Measurements from ENCODE around the gene ROR2.

ROR2 gene

GRCh38 chr9:91720313-91720712 lies 229.7 kb downstream of the ROR2 start:
- ATAC-seq: no peak
- TF ChIP-seq TOX (CRISPR knock-in tag; IDR thresholded peaks at IDR 0.05; ENCODE audit: borderline replicate concordance) (no peak), GLIS3 (CRISPR knock-in tag; IDR thresholded peaks at IDR 0.05) (no peak), RARB (CRISPR knock-in tag; IDR thresholded peaks at IDR 0.05) (no peak), TCF4 (CRISPR knock-in tag; IDR thresholded peaks at IDR 0.05; ENCODE audit: borderline replicate concordance) (no peak), ZFP30 (CRISPR knock-in tag; IDR thresholded peaks at IDR 0.05) (no peak), ZFP3 (CRISPR knock-in tag; IDR thresholded peaks at IDR 0.05) (no peak), ZNF70 (CRISPR knock-in tag; IDR thresholded peaks at IDR 0.05) (no peak), ESRRG (CRISPR knock-in tag; IDR thresholded peaks at IDR 0.05) (no peak)
- TF ChIP-seq, protein P1, sequence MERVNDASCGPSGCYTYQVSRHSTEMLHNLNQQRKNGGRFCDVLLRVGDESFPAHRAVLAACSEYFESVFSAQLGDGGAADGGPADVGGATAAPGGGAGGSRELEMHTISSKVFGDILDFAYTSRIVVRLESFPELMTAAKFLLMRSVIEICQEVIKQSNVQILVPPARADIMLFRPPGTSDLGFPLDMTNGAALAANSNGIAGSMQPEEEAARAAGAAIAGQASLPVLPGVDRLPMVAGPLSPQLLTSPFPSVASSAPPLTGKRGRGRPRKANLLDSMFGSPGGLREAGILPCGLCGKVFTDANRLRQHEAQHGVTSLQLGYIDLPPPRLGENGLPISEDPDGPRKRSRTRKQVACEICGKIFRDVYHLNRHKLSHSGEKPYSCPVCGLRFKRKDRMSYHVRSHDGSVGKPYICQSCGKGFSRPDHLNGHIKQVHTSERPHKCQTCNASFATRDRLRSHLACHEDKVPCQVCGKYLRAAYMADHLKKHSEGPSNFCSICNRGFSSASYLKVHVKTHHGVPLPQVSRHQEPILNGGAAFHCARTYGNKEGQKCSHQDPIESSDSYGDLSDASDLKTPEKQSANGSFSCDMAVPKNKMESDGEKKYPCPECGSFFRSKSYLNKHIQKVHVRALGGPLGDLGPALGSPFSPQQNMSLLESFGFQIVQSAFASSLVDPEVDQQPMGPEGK (CRISPR knock-in tag; IDR thresholded peaks at IDR 0.05; ENCODE audit: borderline replicate concordance): no peak
- TF ChIP-seq, protein P2, sequence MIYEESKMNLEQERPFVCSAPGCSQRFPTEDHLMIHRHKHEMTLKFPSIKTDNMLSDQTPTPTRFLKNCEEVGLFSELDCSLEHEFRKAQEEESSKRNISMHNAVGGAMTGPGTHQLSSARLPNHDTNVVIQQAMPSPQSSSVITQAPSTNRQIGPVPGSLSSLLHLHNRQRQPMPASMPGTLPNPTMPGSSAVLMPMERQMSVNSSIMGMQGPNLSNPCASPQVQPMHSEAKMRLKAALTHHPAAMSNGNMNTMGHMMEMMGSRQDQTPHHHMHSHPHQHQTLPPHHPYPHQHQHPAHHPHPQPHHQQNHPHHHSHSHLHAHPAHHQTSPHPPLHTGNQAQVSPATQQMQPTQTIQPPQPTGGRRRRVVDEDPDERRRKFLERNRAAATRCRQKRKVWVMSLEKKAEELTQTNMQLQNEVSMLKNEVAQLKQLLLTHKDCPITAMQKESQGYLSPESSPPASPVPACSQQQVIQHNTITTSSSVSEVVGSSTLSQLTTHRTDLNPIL (CRISPR knock-in tag; IDR thresholded peaks at IDR 0.05; ENCODE audit: low read depth): no peak
- TF ChIP-seq, protein P3, sequence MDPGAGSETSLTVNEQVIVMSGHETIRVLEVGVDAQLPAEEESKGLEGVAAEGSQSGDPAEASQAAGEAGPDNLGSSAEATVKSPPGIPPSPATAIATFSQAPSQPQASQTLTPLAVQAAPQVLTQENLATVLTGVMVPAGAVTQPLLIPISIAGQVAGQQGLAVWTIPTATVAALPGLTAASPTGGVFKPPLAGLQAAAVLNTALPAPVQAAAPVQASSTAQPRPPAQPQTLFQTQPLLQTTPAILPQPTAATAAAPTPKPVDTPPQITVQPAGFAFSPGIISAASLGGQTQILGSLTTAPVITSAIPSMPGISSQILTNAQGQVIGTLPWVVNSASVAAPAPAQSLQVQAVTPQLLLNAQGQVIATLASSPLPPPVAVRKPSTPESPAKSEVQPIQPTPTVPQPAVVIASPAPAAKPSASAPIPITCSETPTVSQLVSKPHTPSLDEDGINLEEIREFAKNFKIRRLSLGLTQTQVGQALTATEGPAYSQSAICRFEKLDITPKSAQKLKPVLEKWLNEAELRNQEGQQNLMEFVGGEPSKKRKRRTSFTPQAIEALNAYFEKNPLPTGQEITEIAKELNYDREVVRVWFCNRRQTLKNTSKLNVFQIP (CRISPR knock-in tag; IDR thresholded peaks at IDR 0.05; ENCODE audit: borderline replicate concordance, low read depth): no peak
- TF ChIP-seq, protein P4, sequence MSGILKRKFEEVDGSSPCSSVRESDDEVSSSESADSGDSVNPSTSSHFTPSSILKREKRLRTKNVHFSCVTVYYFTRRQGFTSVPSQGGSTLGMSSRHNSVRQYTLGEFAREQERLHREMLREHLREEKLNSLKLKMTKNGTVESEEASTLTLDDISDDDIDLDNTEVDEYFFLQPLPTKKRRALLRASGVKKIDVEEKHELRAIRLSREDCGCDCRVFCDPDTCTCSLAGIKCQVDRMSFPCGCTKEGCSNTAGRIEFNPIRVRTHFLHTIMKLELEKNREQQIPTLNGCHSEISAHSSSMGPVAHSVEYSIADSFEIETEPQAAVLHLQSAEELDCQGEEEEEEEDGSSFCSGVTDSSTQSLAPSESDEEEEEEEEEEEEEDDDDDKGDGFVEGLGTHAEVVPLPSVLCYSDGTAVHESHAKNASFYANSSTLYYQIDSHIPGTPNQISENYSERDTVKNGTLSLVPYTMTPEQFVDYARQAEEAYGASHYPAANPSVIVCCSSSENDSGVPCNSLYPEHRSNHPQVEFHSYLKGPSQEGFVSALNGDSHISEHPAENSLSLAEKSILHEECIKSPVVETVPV (CRISPR knock-in tag; IDR thresholded peaks at IDR 0.05): no peak

DNA sequence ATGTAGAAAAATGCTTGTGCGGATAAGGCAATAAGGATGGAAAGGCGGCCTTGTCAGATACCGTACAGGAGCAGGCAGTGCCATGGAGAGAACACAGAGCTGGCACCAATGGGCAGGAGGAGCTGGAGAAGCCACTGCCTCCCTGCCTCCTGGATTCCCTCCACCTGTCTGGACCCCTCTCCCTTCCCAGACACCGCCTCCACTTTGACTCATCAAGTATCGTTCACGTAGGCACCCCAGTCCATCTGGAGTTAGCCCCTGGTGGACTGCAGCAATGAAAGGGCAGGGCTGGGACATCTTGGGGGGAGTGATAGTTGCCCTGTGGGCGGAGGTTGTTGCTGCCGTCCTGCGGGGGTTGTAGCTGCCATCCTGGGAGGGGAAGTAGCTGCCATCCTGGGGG lies 232.0 kb downstream of the ROR2 start:
- ATAC-seq: no peak
- TF ChIP-seq ISL1 (CRISPR knock-in tag; IDR thresholded peaks at IDR 0.05) (no peak), ZNF8 (CRISPR knock-in tag; IDR thresholded peaks at IDR 0.05) (no peak), ARNTL (CRISPR knock-in tag; IDR thresholded peaks at IDR 0.05; ENCODE audit: borderline replicate concordance, low read depth) (no peak), ZNF70 (CRISPR knock-in tag; IDR thresholded peaks at IDR 0.05) (no peak), GLIS3 (CRISPR knock-in tag; IDR thresholded peaks at IDR 0.05) (no peak)

GRCh38 chr9:91716815-91717214 lies 233.2 kb downstream of the ROR2 start:
- TF ChIP-seq RARB (CRISPR knock-in tag; IDR thresholded peaks at IDR 0.05): no peak
- TF ChIP-seq ZFP30 (CRISPR knock-in tag; IDR thresholded peaks at IDR 0.05): no peak
- TF ChIP-seq, protein P5, sequence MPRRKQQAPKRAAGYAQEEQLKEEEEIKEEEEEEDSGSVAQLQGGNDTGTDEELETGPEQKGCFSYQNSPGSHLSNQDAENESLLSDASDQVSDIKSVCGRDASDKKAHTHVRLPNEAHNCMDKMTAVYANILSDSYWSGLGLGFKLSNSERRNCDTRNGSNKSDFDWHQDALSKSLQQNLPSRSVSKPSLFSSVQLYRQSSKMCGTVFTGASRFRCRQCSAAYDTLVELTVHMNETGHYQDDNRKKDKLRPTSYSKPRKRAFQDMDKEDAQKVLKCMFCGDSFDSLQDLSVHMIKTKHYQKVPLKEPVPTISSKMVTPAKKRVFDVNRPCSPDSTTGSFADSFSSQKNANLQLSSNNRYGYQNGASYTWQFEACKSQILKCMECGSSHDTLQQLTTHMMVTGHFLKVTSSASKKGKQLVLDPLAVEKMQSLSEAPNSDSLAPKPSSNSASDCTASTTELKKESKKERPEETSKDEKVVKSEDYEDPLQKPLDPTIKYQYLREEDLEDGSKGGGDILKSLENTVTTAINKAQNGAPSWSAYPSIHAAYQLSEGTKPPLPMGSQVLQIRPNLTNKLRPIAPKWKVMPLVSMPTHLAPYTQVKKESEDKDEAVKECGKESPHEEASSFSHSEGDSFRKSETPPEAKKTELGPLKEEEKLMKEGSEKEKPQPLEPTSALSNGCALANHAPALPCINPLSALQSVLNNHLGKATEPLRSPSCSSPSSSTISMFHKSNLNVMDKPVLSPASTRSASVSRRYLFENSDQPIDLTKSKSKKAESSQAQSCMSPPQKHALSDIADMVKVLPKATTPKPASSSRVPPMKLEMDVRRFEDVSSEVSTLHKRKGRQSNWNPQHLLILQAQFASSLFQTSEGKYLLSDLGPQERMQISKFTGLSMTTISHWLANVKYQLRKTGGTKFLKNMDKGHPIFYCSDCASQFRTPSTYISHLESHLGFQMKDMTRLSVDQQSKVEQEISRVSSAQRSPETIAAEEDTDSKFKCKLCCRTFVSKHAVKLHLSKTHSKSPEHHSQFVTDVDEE (CRISPR knock-in tag; IDR thresholded peaks at IDR 0.05): no peak
- TF ChIP-seq, protein P3 (CRISPR knock-in tag; IDR thresholded peaks at IDR 0.05; ENCODE audit: borderline replicate concordance, low read depth): no peak
- TF ChIP-seq TCF4 (CRISPR knock-in tag; IDR thresholded peaks at IDR 0.05; ENCODE audit: borderline replicate concordance): no peak
- no peak for TF ChIP-seq GLIS3 (CRISPR knock-in tag; IDR thresholded peaks at IDR 0.05)
- no peak for TF ChIP-seq OSR1 (CRISPR knock-in tag; IDR thresholded peaks at IDR 0.05)
- TF ChIP-seq, protein P2 (CRISPR knock-in tag; IDR thresholded peaks at IDR 0.05; ENCODE audit: low read depth): no peak
- no peak for TF ChIP-seq BACH2 (CRISPR knock-in tag; IDR thresholded peaks at IDR 0.05; ENCODE audit: borderline replicate concordance)
- no peak for TF ChIP-seq TOX (CRISPR knock-in tag; IDR thresholded peaks at IDR 0.05; ENCODE audit: borderline replicate concordance)
- no peak for TF ChIP-seq CSDC2 (CRISPR knock-in tag; IDR thresholded peaks at IDR 0.05)
- TF ChIP-seq ZFP3 (CRISPR knock-in tag; IDR thresholded peaks at IDR 0.05): no peak
- TF ChIP-seq ZNF70 (CRISPR knock-in tag; IDR thresholded peaks at IDR 0.05): no peak
- TF ChIP-seq, protein P1 (CRISPR knock-in tag; IDR thresholded peaks at IDR 0.05; ENCODE audit: borderline replicate concordance): no peak
- no peak for TF ChIP-seq ISL1 (CRISPR knock-in tag; IDR thresholded peaks at IDR 0.05)
- TF ChIP-seq ZNF565 (CRISPR knock-in tag; conservative IDR thresholded peaks at IDR 0.05; ENCODE audit: low read depth): no peak
- TF ChIP-seq, protein P4 (CRISPR knock-in tag; IDR thresholded peaks at IDR 0.05): no peak
- no peak for TF ChIP-seq ZC3H10 (CRISPR knock-in tag; IDR thresholded peaks at IDR 0.05)

More at GRCh38 chr9:91716815-91717214, 233.2 kb downstream of the ROR2 start:
- ATAC-seq: no peak

All from SK-N-SH treated with all-trans-retinoic acid at 6 μM for 48 hours (cell line).